Measurements from ENCODE around the gene HYAL3. TPM values are rescaled to one million over a fixed set of nuclear protein-coding genes. Genes with fewer than 3 reads are reported as not detected.

Gene HYAL3
- total and polyA plus RNA-seq, 10 of the 15 experiments (the other 5 are each of a cell fraction or from before 2014, with no cell fraction given), result 0.37 to 4.2 (median 2.8) TPM

GRCh38 chr3:50340448-50341329 is 41.5 kb upstream of the HYAL3 start, which contains the start of gene RASSF1:
TSS of gene RASSF1 (minus strand) at chr3:50340836. CDS start at chr3:50340805, 31 bp downstream.
- POLR2A ChIA-PET, result interaction anchor here (0.6 to 7.0 kb wide), 8 partner anchors 9 to 1861 kb away, joined by 3 to 84 read pairs (median 4); partner anchors contain the start of genes CYB561D2, HYAL2, HYAL3 and NAA80
- Histone ChIP-seq H3K79me2 (ENCODE audit: control insufficient read depth, insufficient read depth, low read length) (peaks cover 48% of the 10 kb centered on the region), H3K4me1 (ENCODE audit: control insufficient read depth, insufficient read depth, low read length) (peaks cover 3% of the 10 kb centered on the region; the same call in 1 of the 2 replicates), H3K27ac (ENCODE audit: control insufficient read depth, insufficient read depth) (peak within 1 kb of the TSS; percentile 92), H3K4me3 (peak within 1 kb of the TSS; percentile 96), H3K36me3 (ENCODE audit: control insufficient read depth in 2 of 2, insufficient read depth in 2 of 2, low read length in 1 of 2) (no peaks in the 10 kb centered on the region), H4K20me1 (ENCODE audit: control insufficient read depth, insufficient read depth) (no peaks in the 10 kb centered on the region), H3K4me2 (ENCODE audit: control insufficient read depth, insufficient read depth) (peak within 1 kb of the TSS; percentile 75), H2AFZ (ENCODE audit: control insufficient read depth, low read depth, low read length) (peak within 1 kb of the TSS; percentile 57), H3K27me3 (replicated peaks in 1 of 2; ENCODE audit: control insufficient read depth in 2 of 2, insufficient read depth in 2 of 2, low read length in 1 of 2) (no peaks in the 10 kb centered on the region), H3K9me3 (replicated peaks; ENCODE audit: control insufficient read depth, insufficient read depth, low read length) (no peaks in the 10 kb centered on the region), H3K9ac (ENCODE audit: control insufficient read depth, insufficient read depth, low read length) (peak within 1 kb of the TSS; percentile 86)
- FAIRE-seq, result peak; percentile 47
- RAD21 ChIA-PET (ENCODE audit: unreplicated experiment), result interaction anchor here (0.7 to 1.3 kb wide), 2 partner anchors 10 to 12 kb away, joined by 3 read pairs; partner anchors contain the start of gene NPRL2
- CTCF ChIA-PET, result interaction anchor here (6.4 to 10.5 kb wide), 2 partner anchors 8 to 18 kb away, joined by 59 to 72 read pairs; partner anchors contain the start of genes CYB561D2, HYAL2 and NPRL2
- in situ Hi-C loops (cut with MboI), result no loop called here
- intact Hi-C loops (cut with micrococcal nuclease; ENCODE audit: unreplicated experiment), result no loop called here
- SMC1A ChIA-PET (ENCODE audit: uncharacterized antibody, unreplicated experiment), result interaction anchor here (1.1 kb wide), 1 partner anchor 11 kb away, joined by 3 read pairs; no protein-coding TSS in a partner anchor
- 8% methylated on average over 66 of the region's 85 CpGs for WGBS (ENCODE audit: insufficient coverage, insufficient replicate concordance, low lambda C conversion rate, missing lambda C conversion rate)
- no TSS peak for BruUV-seq (replicated peaks)
- peak; percentile 35 for ATAC-seq
- DNase-seq (ENCODE audit: low read depth, low spot score), result no peak
- TF ChIP-seq NR2F1 (conservative IDR thresholded peaks at IDR 0.05) (peak; percentile 67; the same call in 1 of the 2 replicates), BHLHE40 (IDR thresholded peaks at IDR 0.05; ENCODE audit: borderline replicate concordance in 1 of 2, low read depth in 2 of 2, low read length in 1 of 2) (peak in 1 of 2 experiments; percentile 82; a peak in 2 of 4 replicates), MYC (IDR thresholded peaks at IDR 0.05; ENCODE audit: insufficient read depth, insufficient read length, insufficient replicate concordance, low read length, severe bottlenecking) (peak; percentile 91), CHD4 (IDR thresholded peaks at IDR 0.05) (no peak), USF1 (IDR thresholded peaks at IDR 0.05; ENCODE audit: borderline replicate concordance, extremely low read length, insufficient read depth, low read depth, low read length) (peak; percentile 70), SIN3A (IDR thresholded peaks at IDR 0.05; ENCODE audit: low read depth, low read length) (no peak; the same call in 1 of the 2 replicates), REST (IDR thresholded peaks at IDR 0.05; ENCODE audit: low read depth, low read length) (0 out of 2 replicates have a peak, but pooled peaks have one; percentile 7), RUNX3 (IDR thresholded peaks at IDR 0.05; ENCODE audit: low read length) (no peak), SRF (IDR thresholded peaks at IDR 0.05; ENCODE audit: low read depth in 2 of 2, low read length in 2 of 2) (peak in 1 of 2 experiments; percentile 86; a peak in 2 of 4 replicates), DPF2 (IDR thresholded peaks at IDR 0.05) (peak; percentile 90), KAT2A (conservative IDR thresholded peaks at IDR 0.05; ENCODE audit: control insufficient read depth, low read depth, low read length) (no peak), NRF1 (conservative IDR thresholded peaks at IDR 0.05; ENCODE audit: low read depth, low read length) (no peak), PAX5 (IDR thresholded peaks at IDR 0.05; ENCODE audit: borderline replicate concordance, low read depth, low read length) (peak; percentile 25; the same call in 1 of the 2 replicates), TCF3 (IDR thresholded peaks at IDR 0.05; ENCODE audit: borderline replicate concordance, insufficient read depth, low read depth, low read length) (peak; percentile 35; the same call in 1 of the 2 replicates), NKRF (conservative IDR thresholded peaks at IDR 0.05) (peak; percentile 70; the same call in 1 of the 2 replicates)

All from GM12878 (cell line).